B cell (primary cell): ENCODE results near the gene COA7.

Experiments
- EZH2 ChIP-seq: IDR thresholded peaks from 2 replicates; pipeline ENCODE4 v1.6.1; 2012; ENCODE audit warnings: borderline replicate concordance, low read depth, mild to moderate bottlenecking, moderate library complexity, low read length; ENCODE audit not compliant: insufficient read depth, poor library complexity, severe bottlenecking
- TF ChIP-seq, protein P1 (sequence below): fragments of 200-600 bp; IDR thresholded peaks from one replicate; pipeline ENCODE4 v1.8.0; 2022; ENCODE audit warnings: antibody characterized with exemption, mild to moderate bottlenecking

DNA sequence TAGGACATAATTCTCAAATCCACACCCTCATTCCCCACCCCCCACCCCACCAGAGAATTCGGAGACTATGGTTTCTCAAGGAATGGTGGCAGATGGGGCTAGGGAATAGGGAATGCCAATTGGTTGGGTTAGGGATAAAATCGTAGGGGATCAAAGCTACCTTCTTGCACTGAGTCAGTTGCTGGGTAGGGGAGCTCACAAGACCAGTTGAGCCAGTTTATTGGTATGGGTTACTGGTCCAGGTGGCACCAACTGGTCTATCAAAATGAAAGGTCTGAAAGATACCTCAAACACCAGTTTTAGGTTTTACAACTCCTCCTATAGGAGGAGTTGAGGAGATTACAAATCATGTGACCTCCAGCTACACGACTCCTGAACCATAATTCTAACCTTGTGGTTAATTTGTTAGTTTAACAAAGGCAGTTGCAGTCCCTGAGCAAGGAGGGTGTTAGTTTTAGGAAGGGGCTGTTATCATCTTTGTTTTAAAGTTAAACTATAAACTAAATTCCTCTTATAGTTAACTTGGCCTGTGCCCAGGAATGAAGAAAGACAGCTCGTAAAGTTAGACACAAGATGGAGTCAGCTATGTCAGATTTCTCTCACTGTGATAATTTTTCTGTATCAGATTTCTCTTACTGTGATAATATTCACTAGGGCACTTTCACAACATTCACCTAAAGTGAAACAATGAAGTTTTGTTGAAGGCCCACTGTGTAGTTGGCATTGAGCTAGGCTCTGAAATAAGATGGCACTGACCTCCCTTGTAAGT is 62.6 kb downstream of the COA7 start:
- TF ChIP-seq, protein P1, sequence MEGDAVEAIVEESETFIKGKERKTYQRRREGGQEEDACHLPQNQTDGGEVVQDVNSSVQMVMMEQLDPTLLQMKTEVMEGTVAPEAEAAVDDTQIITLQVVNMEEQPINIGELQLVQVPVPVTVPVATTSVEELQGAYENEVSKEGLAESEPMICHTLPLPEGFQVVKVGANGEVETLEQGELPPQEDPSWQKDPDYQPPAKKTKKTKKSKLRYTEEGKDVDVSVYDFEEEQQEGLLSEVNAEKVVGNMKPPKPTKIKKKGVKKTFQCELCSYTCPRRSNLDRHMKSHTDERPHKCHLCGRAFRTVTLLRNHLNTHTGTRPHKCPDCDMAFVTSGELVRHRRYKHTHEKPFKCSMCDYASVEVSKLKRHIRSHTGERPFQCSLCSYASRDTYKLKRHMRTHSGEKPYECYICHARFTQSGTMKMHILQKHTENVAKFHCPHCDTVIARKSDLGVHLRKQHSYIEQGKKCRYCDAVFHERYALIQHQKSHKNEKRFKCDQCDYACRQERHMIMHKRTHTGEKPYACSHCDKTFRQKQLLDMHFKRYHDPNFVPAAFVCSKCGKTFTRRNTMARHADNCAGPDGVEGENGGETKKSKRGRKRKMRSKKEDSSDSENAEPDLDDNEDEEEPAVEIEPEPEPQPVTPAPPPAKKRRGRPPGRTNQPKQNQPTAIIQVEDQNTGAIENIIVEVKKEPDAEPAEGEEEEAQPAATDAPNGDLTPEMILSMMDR = no peak
- TF ChIP-seq EZH2 = no peak
